ENCODE data around the gene ITPR1.

- no peak for TF ChIP-seq CTCF (IDR thresholded peaks at IDR 0.05)
- no peak for TF ChIP-seq SIN3A (IDR thresholded peaks at IDR 0.05; ENCODE audit: borderline replicate concordance, insufficient read depth, low read depth, low read length)
- TF ChIP-seq TCF7L2 (IDR thresholded peaks at IDR 0.05; ENCODE audit: low read depth, low read length), result no peak
- no peak for TF ChIP-seq POLR2AphosphoS5 (IDR thresholded peaks at IDR 0.05; ENCODE audit: low read depth, low read length)
These were observed 47.1 kb downstream of the ITPR1 start for GRCh38 chr3:4540267-4540666.

Measured in Panc1 (cell line).